SKM-1 treated with dmso at 0.1 percent for 144 hours (cell line): ENCODE measurements around the gene VENTX.

ENCODE experiments used
- DNase-seq: peaks from one replicate; lab custom pipeline; 2025; ENCODE audit not compliant: unreplicated experiment; lab: John Stamatoyannopoulos, UW

Gene VENTX

GRCh38 chr10:133201948-133202725 is 35.5 kb upstream of the VENTX start:
- DNase-seq = no peak

GRCh38 chr10:133202778-133203651 is 34.6 kb upstream of the VENTX start:
- no peak for DNase-seq

GRCh38 chr10:133203652-133204195 is 33.9 kb upstream of the VENTX start:
- DNase-seq = no peak

- no peak for DNase-seq
These were observed 33.2 kb upstream of the VENTX start for GRCh38 chr10:133204226-133205015.

- DNase-seq = no peak
These were observed 32.5 kb upstream of the VENTX start for GRCh38 chr10:133205146-133205545.

- no peak for DNase-seq
These were observed 31.2 kb upstream of the VENTX start for GRCh38 chr10:133206356-133207040.

- no peak for DNase-seq
These were observed 30.5 kb upstream of the VENTX start for GRCh38 chr10:133207041-133207600.

GRCh38 chr10:133207627-133208026 is 30.0 kb upstream of the VENTX start:
- no peak for DNase-seq

GRCh38 chr10:133208466-133208865 is 29.2 kb upstream of the VENTX start:
- no peak for DNase-seq

GRCh38 chr10:133209117-133209516 is 28.5 kb upstream of the VENTX start:
- no peak for DNase-seq

GRCh38 chr10:133209641-133210040 is 28.0 kb upstream of the VENTX start:
- DNase-seq = no peak

- DNase-seq = no peak
These were observed 27.1 kb upstream of the VENTX start for GRCh38 chr10:133210398-133211140.

GRCh38 chr10:133211141-133211830 is 26.4 kb upstream of the VENTX start:
- DNase-seq = no peak

GRCh38 chr10:133211959-133212852 is 25.4 kb upstream of the VENTX start:
- DNase-seq = no peak

GRCh38 chr10:133212853-133213494 is 24.7 kb upstream of the VENTX start:
- no peak for DNase-seq

- no peak for DNase-seq
These were observed 23.8 kb upstream of the VENTX start for GRCh38 chr10:133213641-133214467.
